Measurements from ENCODE around the gene TMEM51.

GRCh38 chr1:15124362-15125100, 29.0 kb upstream of the TMEM51 start:
- no peak for TF ChIP-seq ATF7 (IDR thresholded peaks at IDR 0.05)
- no peak for TF ChIP-seq ATF7 (CRISPR knock-in tag; IDR thresholded peaks at IDR 0.05)
- TF ChIP-seq HCFC1 (IDR thresholded peaks at IDR 0.05; ENCODE audit: low read depth, low read length), result no peak
- TF ChIP-seq RAD21 (CRISPR knock-in tag; IDR thresholded peaks at IDR 0.05), result no peak
- no peak for TF ChIP-seq TCF7 (IDR thresholded peaks at IDR 0.05; ENCODE audit: low read depth)
- TF ChIP-seq ZNF484 (CRISPR knock-in tag; IDR thresholded peaks at IDR 0.05; ENCODE audit: borderline replicate concordance, low read depth), result no peak
- TF ChIP-seq ZFX (CRISPR knock-in tag; IDR thresholded peaks at IDR 0.05; ENCODE audit: low read depth), result no peak
- TF ChIP-seq SMC3 (IDR thresholded peaks at IDR 0.05; ENCODE audit: low read length), result no peak
